ENCODE data around the gene TACO1. TPM values are rescaled to one million over a fixed set of nuclear protein-coding genes. Genes with fewer than 3 reads are reported as not detected.

Gene TACO1
- total and polyA plus RNA-seq, 10 of the 15 experiments (the other 5 are each of a cell fraction or from before 2014, with no cell fraction given) = 8.5 to 38.6 (median 27.0) TPM

DNA sequence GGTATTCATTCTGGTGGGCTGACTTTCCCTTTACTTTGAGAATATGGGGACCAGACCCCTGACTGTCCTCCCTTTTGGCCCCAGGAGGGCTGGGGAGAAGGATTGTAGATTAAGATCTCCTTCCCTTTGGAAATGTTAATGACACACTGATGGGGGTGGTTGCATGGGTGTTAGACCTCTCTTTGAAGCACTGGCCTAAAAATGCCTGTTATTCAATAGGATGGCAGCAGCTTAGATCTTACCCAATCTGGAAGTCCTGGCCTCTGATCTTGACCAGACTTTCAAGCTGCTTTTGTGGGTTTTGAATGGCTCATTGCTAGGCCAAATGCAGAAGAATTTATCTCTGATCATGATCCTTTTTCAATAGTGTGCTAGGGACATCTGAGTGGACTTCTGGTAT lies 47.2 kb downstream of the TACO1 start:
- ATAC-seq (no peak), FAIRE-seq (no peak), DNase-seq (ENCODE audit: low read depth, low spot score) (no peak)
- no peak overlapping the region for H3K9ac ChIP-seq (ENCODE audit: control insufficient read depth, insufficient read depth, low read length)
- peaks cover 2% of the 10 kb centered on the region; the same call in 1 of the 2 replicates for H3K79me2 ChIP-seq (ENCODE audit: control insufficient read depth, insufficient read depth, low read length)
- H4K20me1 ChIP-seq (ENCODE audit: control insufficient read depth, insufficient read depth) = no peaks in the 10 kb centered on the region
- no peaks in the 10 kb centered on the region for H3K27me3 ChIP-seq (replicated peaks in 1 of 2; ENCODE audit: control insufficient read depth in 2 of 2, insufficient read depth in 2 of 2, low read length in 1 of 2)
- POLR2A ChIA-PET = interaction anchor here (1.0 kb wide), 1 partner anchor 49 kb away, joined by 3 read pairs; no protein-coding TSS in a partner anchor
- TF ChIP-seq TCF7 (IDR thresholded peaks at IDR 0.05; ENCODE audit: borderline replicate concordance) = no peak
- TF ChIP-seq POLR2AphosphoS2 (IDR thresholded peaks at IDR 0.05; ENCODE audit: low read depth, low read length) = no peak
- no peak for TF ChIP-seq RUNX3 (IDR thresholded peaks at IDR 0.05; ENCODE audit: low read length)
- intact Hi-C loops (cut with micrococcal nuclease; ENCODE audit: unreplicated experiment) = loop anchor here (2.0 kb wide), 1 partner anchor 47 kb away; the partner anchor contains the start of gene TACO1
- H3K4me3 ChIP-seq = no peak overlapping the region
- no peak overlapping the region for H3K4me2 ChIP-seq (ENCODE audit: control insufficient read depth, insufficient read depth)
- no peak overlapping the region for H2AFZ ChIP-seq (ENCODE audit: control insufficient read depth, low read depth, low read length)
- no peak overlapping the region for H3K27ac ChIP-seq (ENCODE audit: control insufficient read depth, insufficient read depth)
- SMC1A ChIA-PET (ENCODE audit: uncharacterized antibody, unreplicated experiment) = interaction anchor here (0.7 to 3.8 kb wide), 5 partner anchors 12 to 119 kb away, joined by 3 to 19 read pairs (median 3); no protein-coding TSS in a partner anchor
- RAD21 ChIA-PET (ENCODE audit: unreplicated experiment) = interaction anchor here (1.0 to 2.3 kb wide), 3 partner anchors 36 to 50 kb away, joined by 3 to 11 read pairs (median 4); no protein-coding TSS in a partner anchor
- H3K36me3 ChIP-seq (ENCODE audit: control insufficient read depth in 2 of 2, insufficient read depth in 2 of 2, low read length in 1 of 2) = peaks cover 4 to 10% of the 10 kb centered on the region in 2 experiments; a peak in 3 of 4 replicates
- no peaks in the 10 kb centered on the region for H3K9me3 ChIP-seq (replicated peaks; ENCODE audit: control insufficient read depth, insufficient read depth, low read length)
- no TSS peak for BruUV-seq (replicated peaks)
- in situ Hi-C loops (cut with MboI) = no loop called here
- CTCF ChIA-PET = interaction anchor here (0.7 to 1.3 kb wide), 2 partner anchors 26 to 45 kb away, joined by 3 read pairs; partner anchors contain the start of gene MAP3K3
- peaks cover 26% of the 10 kb centered on the region for H3K4me1 ChIP-seq (ENCODE audit: control insufficient read depth, insufficient read depth, low read length)

DNA sequence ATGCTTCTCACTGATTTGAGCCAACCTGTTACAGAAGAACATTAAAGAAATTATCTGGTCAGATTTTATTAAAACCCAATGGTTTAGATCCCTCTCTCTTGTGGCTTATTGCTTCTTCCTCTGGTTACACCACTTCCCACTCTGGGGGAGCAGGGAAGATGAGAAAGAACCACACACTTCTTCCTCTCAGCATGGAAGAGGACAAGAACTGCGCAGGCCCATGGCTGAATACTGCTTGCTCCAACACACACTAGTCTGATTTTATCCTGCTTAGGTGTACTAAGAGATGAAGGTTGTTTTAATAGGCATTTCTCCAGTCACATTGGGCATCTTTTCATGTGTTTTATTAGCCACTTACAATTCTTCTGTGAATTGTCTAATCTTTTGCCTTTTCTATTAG lies 49.1 kb downstream of the TACO1 start:
- H3K9ac ChIP-seq (ENCODE audit: control insufficient read depth, insufficient read depth, low read length) = no peak overlapping the region
- no peak for FAIRE-seq
- POLR2A ChIA-PET = no interaction called here
- RAD21 ChIA-PET (ENCODE audit: unreplicated experiment) = no interaction called here
- BruUV-seq (replicated peaks) = no TSS peak
- no peaks in the 10 kb centered on the region for H3K9me3 ChIP-seq (replicated peaks; ENCODE audit: control insufficient read depth, insufficient read depth, low read length)
- H3K27ac ChIP-seq (ENCODE audit: control insufficient read depth, insufficient read depth) = no peak overlapping the region
- H3K4me2 ChIP-seq (ENCODE audit: control insufficient read depth, insufficient read depth) = no peak overlapping the region
- intact Hi-C loops (cut with micrococcal nuclease; ENCODE audit: unreplicated experiment) (no loop called here), in situ Hi-C loops (cut with MboI) (no loop called here)
- no peaks in the 10 kb centered on the region for H4K20me1 ChIP-seq (ENCODE audit: control insufficient read depth, insufficient read depth)
- no peak for ATAC-seq
- SMC1A ChIA-PET (ENCODE audit: uncharacterized antibody, unreplicated experiment) = no interaction called here
- no peaks in the 10 kb centered on the region for H3K27me3 ChIP-seq (replicated peaks in 1 of 2; ENCODE audit: control insufficient read depth in 2 of 2, insufficient read depth in 2 of 2, low read length in 1 of 2)
- no peak for DNase-seq (ENCODE audit: low read depth, low spot score)
- H3K79me2 ChIP-seq (ENCODE audit: control insufficient read depth, insufficient read depth, low read length) = peaks cover 2% of the 10 kb centered on the region; the same call in 1 of the 2 replicates
- no peak overlapping the region for H2AFZ ChIP-seq (ENCODE audit: control insufficient read depth, low read depth, low read length)
- CTCF ChIA-PET = no interaction called here
- H3K4me3 ChIP-seq = no peak overlapping the region
- H3K36me3 ChIP-seq (ENCODE audit: control insufficient read depth in 2 of 2, insufficient read depth in 2 of 2, low read length in 1 of 2) = peaks cover 4 to 16% of the 10 kb centered on the region in 2 experiments; a peak in 3 of 4 replicates
- WGBS (ENCODE audit: insufficient coverage, insufficient replicate concordance, low lambda C conversion rate, missing lambda C conversion rate) = 100% methylated on average over 1 of the region's 1 CpG
- H3K4me1 ChIP-seq (ENCODE audit: control insufficient read depth, insufficient read depth, low read length) = peaks cover 26% of the 10 kb centered on the region
- no peak for TF ChIP-seq RELA (IDR thresholded peaks at IDR 0.05; ENCODE audit: borderline replicate concordance, partially characterized antibody)
- TF ChIP-seq, protein P1, sequence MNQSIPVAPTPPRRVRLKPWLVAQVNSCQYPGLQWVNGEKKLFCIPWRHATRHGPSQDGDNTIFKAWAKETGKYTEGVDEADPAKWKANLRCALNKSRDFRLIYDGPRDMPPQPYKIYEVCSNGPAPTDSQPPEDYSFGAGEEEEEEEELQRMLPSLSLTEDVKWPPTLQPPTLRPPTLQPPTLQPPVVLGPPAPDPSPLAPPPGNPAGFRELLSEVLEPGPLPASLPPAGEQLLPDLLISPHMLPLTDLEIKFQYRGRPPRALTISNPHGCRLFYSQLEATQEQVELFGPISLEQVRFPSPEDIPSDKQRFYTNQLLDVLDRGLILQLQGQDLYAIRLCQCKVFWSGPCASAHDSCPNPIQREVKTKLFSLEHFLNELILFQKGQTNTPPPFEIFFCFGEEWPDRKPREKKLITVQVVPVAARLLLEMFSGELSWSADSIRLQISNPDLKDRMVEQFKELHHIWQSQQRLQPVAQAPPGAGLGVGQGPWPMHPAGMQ (IDR thresholded peaks at IDR 0.05; ENCODE audit: borderline replicate concordance) = no peak
- no peak for TF ChIP-seq KAT2A (conservative IDR thresholded peaks at IDR 0.05; ENCODE audit: control insufficient read depth, low read depth, low read length)
- TF ChIP-seq, protein P2, sequence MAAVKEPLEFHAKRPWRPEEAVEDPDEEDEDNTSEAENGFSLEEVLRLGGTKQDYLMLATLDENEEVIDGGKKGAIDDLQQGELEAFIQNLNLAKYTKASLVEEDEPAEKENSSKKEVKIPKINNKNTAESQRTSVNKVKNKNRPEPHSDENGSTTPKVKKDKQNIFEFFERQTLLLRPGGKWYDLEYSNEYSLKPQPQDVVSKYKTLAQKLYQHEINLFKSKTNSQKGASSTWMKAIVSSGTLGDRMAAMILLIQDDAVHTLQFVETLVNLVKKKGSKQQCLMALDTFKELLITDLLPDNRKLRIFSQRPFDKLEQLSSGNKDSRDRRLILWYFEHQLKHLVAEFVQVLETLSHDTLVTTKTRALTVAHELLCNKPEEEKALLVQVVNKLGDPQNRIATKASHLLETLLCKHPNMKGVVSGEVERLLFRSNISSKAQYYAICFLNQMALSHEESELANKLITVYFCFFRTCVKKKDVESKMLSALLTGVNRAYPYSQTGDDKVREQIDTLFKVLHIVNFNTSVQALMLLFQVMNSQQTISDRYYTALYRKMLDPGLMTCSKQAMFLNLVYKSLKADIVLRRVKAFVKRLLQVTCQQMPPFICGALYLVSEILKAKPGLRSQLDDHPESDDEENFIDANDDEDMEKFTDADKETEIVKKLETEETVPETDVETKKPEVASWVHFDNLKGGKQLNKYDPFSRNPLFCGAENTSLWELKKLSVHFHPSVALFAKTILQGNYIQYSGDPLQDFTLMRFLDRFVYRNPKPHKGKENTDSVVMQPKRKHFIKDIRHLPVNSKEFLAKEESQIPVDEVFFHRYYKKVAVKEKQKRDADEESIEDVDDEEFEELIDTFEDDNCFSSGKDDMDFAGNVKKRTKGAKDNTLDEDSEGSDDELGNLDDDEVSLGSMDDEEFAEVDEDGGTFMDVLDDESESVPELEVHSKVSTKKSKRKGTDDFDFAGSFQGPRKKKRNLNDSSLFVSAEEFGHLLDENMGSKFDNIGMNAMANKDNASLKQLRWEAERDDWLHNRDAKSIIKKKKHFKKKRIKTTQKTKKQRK (IDR thresholded peaks at IDR 0.05; ENCODE audit: low read depth, low read length) = no peak
- no peak for TF ChIP-seq SMAD1 (IDR thresholded peaks at IDR 0.05; ENCODE audit: low read depth, partially characterized antibody)
- TF ChIP-seq YY1 (IDR thresholded peaks at IDR 0.05; ENCODE audit: low read depth, low read length) = no peak
- TF ChIP-seq BRCA1 (IDR thresholded peaks at IDR 0.05; ENCODE audit: low read depth, low read length) = no peak
- no peak for TF ChIP-seq RBBP5 (conservative IDR thresholded peaks at IDR 0.05)
- no peak for TF ChIP-seq MTA2 (IDR thresholded peaks at IDR 0.05; ENCODE audit: low read depth)
- no peak for TF ChIP-seq CBX3 (IDR thresholded peaks at IDR 0.05; ENCODE audit: borderline replicate concordance, low read depth)
